GM12878 (cell line): Measurements from ENCODE around the gene HRH3. TPM values are rescaled to one million over a fixed set of nuclear protein-coding genes. Genes with fewer than 3 reads are reported as not detected.

Source experiments
- ATAC-seq: fragments of 200-7000 bp; cut with Tn5 transposase; 3 replicates; pipeline ENCODE4 v1.9.1; 2020; ENCODE audit warnings: mild to moderate bottlenecking, moderate library complexity
- BruUV-seq: library from RNA; stranded (reverse); fragments of 400-500 nt; replicated peaks from 2 replicates; lab custom pipeline; 2021; lab: Mats Ljungman, UMichigan
- CTCF ChIA-PET: fragments of 300-600 bp; sonication (Branson Sonifier 250); formaldehyde crosslinking; extraction: SDS; loops from one replicate; lab custom pipeline; 2021; ENCODE audit warnings: inconsistent platforms; lab: Yijun Ruan, JAX
- POLR2A ChIA-PET: fragments of 350-600 bp; formaldehyde crosslinking; extraction: SDS; loops from one replicate; lab custom pipeline; 2021; ENCODE audit warnings: inconsistent platforms; lab: Charles Lee
- RAD21 ChIA-PET: fragments of 300-600 bp; sonication (Branson Sonifier 250); formaldehyde crosslinking; loops from one replicate; lab custom pipeline; 2023; ENCODE audit warnings: antibody characterized with exemption; ENCODE audit not compliant: unreplicated experiment; lab: Charles Lee
- SMC1A ChIA-PET: fragments of 300-600 bp; sonication (Branson Sonifier 250); formaldehyde crosslinking; loops from one replicate; lab custom pipeline; 2023; ENCODE audit not compliant: unreplicated experiment, uncharacterized antibody; lab: Charles Lee
- DNase-seq: peaks from one replicate; pipeline ENCODE4 v3.0.0-alpha.2; 2011; ENCODE audit warnings: low read depth, low spot score
- FAIRE-seq: peaks from 3 replicates; lab custom pipeline; 2011; peaks lifted over from hg19 to GRCh38; lab: Jason Lieb, UNC
- H2AFZ ChIP-seq: 2 replicates; pipeline ENCODE4 v1.6.0; 2011; ENCODE audit warnings: low read depth, low read length, control low read depth; ENCODE audit not compliant: control insufficient read depth
- H3K27ac ChIP-seq: 2 replicates; pipeline ENCODE4 v1.5.1; 2011; ENCODE audit warnings: control low read depth; ENCODE audit not compliant: control insufficient read depth, insufficient read depth
- H3K27me3 ChIP-seq, 2 experiments: replicated peaks in 1 of 2; 2 replicates each; pipeline versions ENCODE4 v1.6.0 to v1.6.1; 2011; ENCODE audit warnings: low read length in 1 of 2; ENCODE audit not compliant: control insufficient read depth in 2 of 2, insufficient read depth in 2 of 2
- H3K36me3 ChIP-seq, 2 experiments: 2 replicates each; pipeline ENCODE4 v1.5.1; 2011; ENCODE audit warnings: low read length in 1 of 2; ENCODE audit not compliant: control insufficient read depth in 2 of 2, insufficient read depth in 2 of 2
- H3K4me1 ChIP-seq: 2 replicates; pipeline ENCODE4 v1.6.1; 2011; ENCODE audit warnings: mild to moderate bottlenecking, low read length, moderate library complexity, mixed read lengths; ENCODE audit not compliant: control insufficient read depth, insufficient read depth
- H3K4me2 ChIP-seq: 2 replicates; pipeline ENCODE4 v1.6.0; 2011; ENCODE audit warnings: control low read depth; ENCODE audit not compliant: control insufficient read depth, insufficient read depth
- H3K4me3 ChIP-seq: fragments of 200-600 bp; sonication (generic); 2 replicates; pipeline ENCODE4 v1.5.1; 2016
- H3K79me2 ChIP-seq: 2 replicates; pipeline ENCODE4 v1.6.0; 2011; ENCODE audit warnings: low read length; ENCODE audit not compliant: control insufficient read depth, insufficient read depth
- H3K9ac ChIP-seq: 2 replicates; pipeline ENCODE4 v1.8.0; 2011; ENCODE audit warnings: low read length, control low read depth, mixed read lengths; ENCODE audit not compliant: control insufficient read depth, insufficient read depth
- H3K9me3 ChIP-seq: replicated peaks from 3 replicates; pipeline ENCODE4 v1.5.1; 2011; ENCODE audit warnings: mild to moderate bottlenecking, low read length; ENCODE audit not compliant: control insufficient read depth, insufficient read depth
- H4K20me1 ChIP-seq: 2 replicates; pipeline ENCODE4 v1.6.0; 2011; ENCODE audit not compliant: control insufficient read depth, insufficient read depth
- ATF3 ChIP-seq: IDR thresholded peaks from 2 replicates; pipeline ENCODE4 v1.6.1; 2011; ENCODE audit warnings: low read depth, mild to moderate bottlenecking, low read length, moderate library complexity, borderline replicate concordance; ENCODE audit errors: extremely low read depth
- BMI1 ChIP-seq: fragments of 450-650 bp; IDR thresholded peaks from 2 replicates; pipeline ENCODE4 v1.6.1; 2016; ENCODE audit warnings: mild to moderate bottlenecking, moderate library complexity, borderline replicate concordance
- CREB1 ChIP-seq: IDR thresholded peaks from 2 replicates; pipeline ENCODE4 v1.6.1; 2012; ENCODE audit warnings: low read depth, mild to moderate bottlenecking, inconsistent platforms
- CREM ChIP-seq: IDR thresholded peaks from 2 replicates; pipeline ENCODE4 v1.6.1; 2014; ENCODE audit warnings: antibody characterized with exemption, low read depth
- FOXM1 ChIP-seq: IDR thresholded peaks from 2 replicates; pipeline ENCODE4 v1.6.1; 2012; ENCODE audit warnings: low read depth, mild to moderate bottlenecking, inconsistent platforms, low read length, moderate library complexity
- HDAC6 ChIP-seq: fragments of 200-600 bp; sonication (generic); IDR thresholded peaks from one replicate; pipeline ENCODE4 v1.8.0; 2017; ENCODE audit warnings: antibody characterized with exemption; ENCODE audit not compliant: unreplicated experiment
- IKZF2 ChIP-seq, 2 experiments: fragments of 450-650 bp; IDR thresholded peaks; 2 replicates each; pipeline ENCODE4 v1.6.1; 2017; ENCODE audit warnings: mild to moderate bottlenecking in 2 of 2, moderate library complexity in 2 of 2
- MEF2B ChIP-seq: fragments of 450-650 bp; IDR thresholded peaks from 2 replicates; pipeline ENCODE4 v1.6.1; 2018; ENCODE audit warnings: mild to moderate bottlenecking, moderate library complexity; ENCODE audit not compliant: partially characterized antibody, poor library complexity, severe bottlenecking
- NFIC ChIP-seq: IDR thresholded peaks from 2 replicates; pipeline ENCODE4 v1.6.1; 2012; ENCODE audit warnings: low read depth, mild to moderate bottlenecking, inconsistent platforms, low read length, moderate library complexity
- NRF1 ChIP-seq: conservative IDR thresholded peaks from 2 replicates; pipeline ENCODE4 v1.6.1; 2011; ENCODE audit warnings: mild to moderate bottlenecking, low read depth, low read length, improper control_type of control experiment
- SUZ12 ChIP-seq: fragments of 200-600 bp; sonication (generic); IDR thresholded peaks from one replicate; pipeline ENCODE4 v1.6.1; 2018; ENCODE audit warnings: antibody characterized with exemption, mild to moderate bottlenecking; ENCODE audit not compliant: unreplicated experiment
- TCF7 ChIP-seq: IDR thresholded peaks from 2 replicates; pipeline ENCODE4 v1.6.1; 2014; ENCODE audit warnings: antibody characterized with exemption, borderline replicate concordance
- YY1 ChIP-seq: IDR thresholded peaks from 2 replicates; pipeline ENCODE4 v1.6.1; 2011; ENCODE audit warnings: low read depth, mild to moderate bottlenecking, low read length
- ZNF24 ChIP-seq: fragments of 450-650 bp; IDR thresholded peaks from 2 replicates; pipeline ENCODE4 v1.6.1; 2017; ENCODE audit warnings: antibody characterized with exemption, mild to moderate bottlenecking
- WGBS: methylation state at CpG from one replicate; pipeline ENCODE4 v1.1.6; 2016; ENCODE audit warnings: low lambda C conversion rate; ENCODE audit not compliant: insufficient replicate concordance, insufficient coverage; ENCODE audit errors: missing lambda C conversion rate; 5-methylcytosine and 5-hydroxymethylcytosine counted together
- in situ Hi-C: fragments of 300-500 bp; cut with MboI; formaldehyde crosslinking; loops from 9 replicates; pipeline ENCODE4 v1.14.3; 2018; ENCODE audit warnings: mixed read lengths
- intact Hi-C: fragments of 100-400 bp; cut with micrococcal nuclease; formaldehyde crosslinking; loops from one replicate; pipeline ENCODE4 v1.14.2; 2022; ENCODE audit not compliant: unreplicated experiment
- polyA plus RNA-seq, 11 experiments: library from polyadenylated mRNA; depleted of rRNA in 4 of 11; unstranded in 6 of 11; stranded (reverse) in 5 of 11; fragments of >200 nt; fragmentation: Nextera tagmentation in 4 of 11; fragmentation: Illumina TruSeq in 1 of 11; extraction: Ambion mirVana in 4 of 11; extraction: Trizol in 1 of 11; gene quantifications; 1 replicate in 1 of 11; 2 replicates in 10 of 11; pipeline versions ENCODE4 v1.2.1 to v1.2.3, GENCODE V29; 2011 to 2016; ENCODE audit warnings: inconsistent platforms in 2 of 11, missing spikeins in 2 of 11, low read depth in 1 of 11
- total RNA-seq, 4 experiments: library from RNA; depleted of rRNA in 3 of 4; stranded (reverse); fragments of >200 nt in 3 of 4; fragmentation: Illumina TruSeq in 1 of 4; extraction: Trizol in 1 of 4; gene quantifications; 2 replicates each; pipeline versions ENCODE4 v1.2.1 to v1.2.3, GENCODE V29; 2013 to 2021

Gene HRH3
- total and polyA plus RNA-seq, 10 of the 15 experiments (the other 5 are each of a cell fraction or from before 2014, with no cell fraction given): not detected

GRCh38 chr20:62263396-62263795 is 43.3 kb upstream of the HRH3 start:
- no peak for DNase-seq
- Histone ChIP-seq H3K27ac (no peak overlapping the region), H3K9me3 (no peaks in the 10 kb centered on the region; the same call in 2 of the 3 replicates), H2AFZ (no peak overlapping the region), H3K79me2 (no peaks in the 10 kb centered on the region), H3K4me3 (no peak overlapping the region), H3K27me3 (no peaks in the 10 kb centered on the region), H3K4me2 (no peak overlapping the region), H3K36me3 (peaks cover 12 to 21% of the 10 kb centered on the region in 2 experiments; a peak in 3 of 4 replicates), H3K9ac (no peak overlapping the region), H3K4me1 (no peaks in the 10 kb centered on the region), H4K20me1 (no peaks in the 10 kb centered on the region)
- no peak for FAIRE-seq
- no peak for ATAC-seq
- intact Hi-C loops: no loop called here
- ChIA-PET POLR2A (no interaction called here), SMC1A (no interaction called here), RAD21 (no interaction called here), CTCF (no interaction called here)
- no TSS peak for BruUV-seq
- WGBS: 97% methylated on average over 14 of the region's 14 CpGs
- TF ChIP-seq IKZF2 (IDR thresholded peaks at IDR 0.05) (no peak), BMI1 (no peak), SUZ12 (no peak), FOXM1 (no peak), MEF2B (no peak), CREM (no peak), HDAC6 (no peak), ATF3 (no peak), CREB1 (no peak), NRF1 (no peak), YY1 (no peak), ZNF24 (no peak), NFIC (no peak), TCF7 (no peak)
- in situ Hi-C loops: no loop called here
